ENCODE measurements around the gene TTC38.
"Not testable (repeated sequence)": the region's sequence is repeated elsewhere in the genome, so short reads cannot be mapped to it uniquely, and the experiment has no call there.

The TTC38 gene

DNA sequence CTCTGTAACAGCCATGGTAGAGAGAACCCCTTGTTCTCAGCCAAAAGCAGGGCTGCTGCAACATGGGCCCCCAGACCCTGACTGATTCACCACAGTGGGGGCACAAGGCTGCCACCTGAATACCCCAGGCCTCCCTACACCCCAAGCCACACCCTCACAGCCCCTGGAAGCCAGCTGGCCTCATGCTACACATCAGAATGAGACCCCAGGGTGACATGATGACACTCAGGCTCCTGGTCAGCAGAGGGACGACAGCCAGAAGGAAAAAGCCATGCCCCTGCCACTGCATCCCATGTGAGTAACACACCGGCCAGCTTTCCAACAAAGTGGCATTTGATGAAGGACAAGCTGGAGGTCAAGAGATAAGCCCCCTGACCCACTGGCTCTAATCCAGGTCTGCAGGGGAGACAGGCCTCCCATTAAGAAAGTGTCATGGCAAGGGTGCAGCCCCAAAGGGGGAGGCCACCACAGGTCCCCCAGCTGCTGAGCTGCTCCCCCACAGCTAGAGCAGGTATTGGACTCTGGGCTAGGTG, 20.3 kb upstream of the TTC38 start:
- no peak for DNase-seq

DNA sequence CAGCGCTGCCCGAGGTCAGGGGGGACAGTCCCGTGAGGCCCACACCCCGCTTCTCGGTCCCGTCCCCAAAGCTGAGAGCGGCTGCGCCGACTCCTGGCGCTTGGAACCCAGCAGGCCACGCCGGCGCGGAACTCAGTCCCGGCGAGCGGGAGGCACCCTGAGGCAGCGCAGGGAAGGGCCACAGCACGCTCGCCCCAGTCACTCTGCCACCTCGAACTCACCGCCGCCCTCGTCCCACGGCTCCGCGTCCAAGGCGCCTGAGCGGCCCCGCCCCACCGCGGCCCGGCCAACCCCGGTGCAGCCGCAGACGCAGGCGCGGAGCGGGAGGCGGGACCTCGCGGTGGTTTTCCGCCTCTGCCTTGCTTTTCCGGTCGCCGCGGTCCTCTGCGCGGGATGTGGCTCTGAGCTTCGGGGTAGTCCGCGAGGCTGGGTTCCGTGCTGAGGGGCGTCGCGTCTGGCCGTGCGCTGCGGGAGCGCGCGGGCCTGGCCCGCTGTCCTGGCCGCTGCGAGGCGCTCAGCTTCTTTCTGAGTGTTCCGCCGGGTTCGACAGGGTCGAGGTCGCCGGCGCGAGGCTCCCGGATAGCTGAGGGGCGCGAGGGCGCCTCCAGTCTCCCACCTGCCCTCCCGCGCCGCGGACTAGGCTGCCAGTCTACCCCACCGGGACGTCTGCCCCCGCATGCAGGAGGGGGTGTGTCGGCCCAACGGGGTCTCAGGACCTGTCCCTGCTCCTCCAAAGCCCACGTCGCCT, 17.6 kb upstream of the TTC38 start, which contains the start of gene CDPF1:
Gene CDPF1 (minus strand): TSS at position 259 of the 748 bp plus-strand sequence. CDS start 2,009 bp downstream, outside the sequence.
- no peak for DNase-seq

DNA sequence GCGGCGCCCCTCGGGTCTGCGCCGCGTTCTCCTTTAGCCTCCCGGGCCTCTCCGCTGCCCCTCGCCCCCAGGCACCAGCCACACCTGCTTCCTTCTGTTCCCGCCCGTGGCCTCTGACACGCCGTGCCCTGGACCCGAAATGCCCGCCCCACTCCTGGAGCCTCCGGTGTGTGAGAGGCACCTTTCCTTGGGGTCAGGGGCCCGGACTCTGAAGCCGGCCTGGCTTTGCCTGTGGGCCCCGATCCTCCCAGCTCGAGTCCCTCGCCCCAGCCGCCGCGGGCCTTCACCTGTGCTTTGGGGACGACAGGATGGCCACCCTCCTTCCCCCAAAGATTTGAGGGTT, 17.1 kb upstream of the TTC38 start:
- no peak for DNase-seq

DNA sequence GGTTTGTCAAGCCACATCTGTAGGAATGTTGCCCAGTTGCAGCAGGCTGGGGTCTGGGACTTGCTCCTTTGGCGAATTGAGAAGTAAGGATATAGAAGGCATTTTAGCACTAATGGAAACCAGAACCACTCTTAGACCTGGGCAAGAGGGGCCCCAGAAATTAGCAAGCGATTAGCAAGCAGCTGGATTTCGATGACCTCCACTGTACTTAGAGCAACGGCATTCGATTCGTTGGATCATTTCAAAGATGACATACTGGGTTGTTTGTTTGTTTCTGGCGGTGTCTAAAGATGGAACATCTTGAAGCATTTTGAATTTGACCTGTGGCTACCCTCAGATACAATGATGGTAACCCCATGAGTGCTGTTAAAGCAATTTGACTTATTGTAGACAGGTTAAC, 16.5 kb upstream of the TTC38 start:
- DNase-seq, result no peak

DNA sequence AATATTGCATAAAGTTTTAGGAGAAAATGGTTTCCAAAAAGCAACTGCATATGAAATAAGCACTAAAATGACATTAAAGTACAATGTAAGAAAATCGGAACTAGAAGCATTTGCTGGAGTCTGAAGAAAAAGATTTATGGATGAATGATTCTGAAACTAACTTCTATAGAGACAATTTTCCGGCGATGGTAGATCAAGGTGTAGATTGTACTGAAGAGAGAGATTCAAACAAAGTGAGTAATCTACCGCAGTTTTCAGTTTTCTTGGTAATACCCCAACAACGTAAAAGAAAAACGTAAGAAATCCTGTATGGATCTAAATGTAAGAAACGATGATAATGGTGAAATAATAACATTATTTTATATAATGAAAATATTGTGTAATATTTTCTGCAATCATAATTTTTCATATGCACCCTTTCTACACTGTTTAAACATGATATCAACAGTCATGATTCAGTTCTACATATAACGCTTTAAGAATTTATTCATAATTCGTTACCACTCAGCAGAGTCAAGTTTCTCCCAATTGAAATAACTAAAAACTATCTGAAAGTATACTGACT, 15.9 kb upstream of the TTC38 start:
- DNase-seq, result no peak

DNA sequence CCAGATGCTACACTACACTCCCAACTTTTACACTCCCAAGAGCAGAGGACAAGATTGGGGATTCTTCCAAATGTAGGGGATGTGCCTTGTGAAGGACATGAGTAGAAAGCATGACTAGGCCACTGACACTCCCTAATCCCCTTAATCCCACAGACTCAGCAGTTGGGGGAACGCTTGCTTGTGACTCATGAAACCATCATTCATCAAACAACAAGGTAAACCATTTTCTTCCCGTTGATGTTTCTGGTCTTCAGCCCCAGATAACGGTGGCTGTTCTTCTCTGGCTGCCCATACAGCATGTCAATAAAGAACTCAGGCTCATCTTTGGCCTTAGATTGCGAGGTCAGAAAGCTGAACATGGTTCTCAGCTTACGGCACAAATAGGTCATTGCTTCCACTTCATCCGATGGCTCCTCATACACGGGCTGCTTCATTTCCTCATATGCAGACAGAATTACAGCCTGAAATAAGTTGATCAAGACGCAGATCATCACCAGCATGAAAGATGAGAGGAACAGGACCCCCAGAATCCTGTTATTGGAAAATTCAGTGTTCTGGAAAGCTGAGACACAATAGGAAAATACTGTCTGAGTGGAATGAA, 11.3 kb upstream of the TTC38 start:
- no peak for DNase-seq

DNA sequence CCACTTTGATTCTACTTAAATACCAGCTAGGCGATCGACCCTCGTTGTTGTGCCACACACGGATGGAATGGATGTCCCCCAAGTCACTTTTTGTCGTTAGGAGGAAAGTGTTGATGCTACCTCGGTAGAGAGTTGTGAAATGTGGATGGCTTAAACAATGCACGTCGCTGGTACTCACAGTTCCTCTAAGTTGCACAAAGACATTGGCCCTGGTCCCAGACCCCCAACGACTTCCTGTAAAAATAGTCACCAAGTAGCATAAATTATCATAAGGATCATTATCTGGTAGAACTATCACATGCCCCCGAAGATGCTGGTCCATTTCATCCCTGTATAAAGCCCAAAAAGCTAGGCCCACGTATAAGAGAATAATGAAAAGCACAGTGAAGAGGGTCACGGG, 8.4 kb upstream of the TTC38 start:
- DNase-seq, result no peak

DNA sequence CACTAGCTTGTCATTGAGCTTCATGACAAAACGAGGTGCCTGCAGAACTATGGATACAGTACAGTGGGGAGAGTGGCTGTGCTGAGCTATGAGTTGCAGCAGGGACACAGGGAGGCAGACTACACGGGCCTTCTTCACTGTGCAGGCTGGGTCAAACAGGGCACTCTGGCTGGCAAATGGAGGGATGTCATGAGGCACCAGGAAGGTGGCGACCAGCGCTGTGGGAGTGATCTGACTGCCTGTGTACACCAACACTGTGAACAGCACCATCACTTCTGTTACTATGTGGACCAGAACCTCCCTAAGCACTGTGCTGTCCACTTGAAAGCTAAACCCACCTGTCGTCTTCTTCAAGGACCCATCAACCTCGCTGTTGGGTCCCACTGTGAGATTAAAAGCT, 7.8 kb upstream of the TTC38 start:
- DNase-seq, result no peak

DNA sequence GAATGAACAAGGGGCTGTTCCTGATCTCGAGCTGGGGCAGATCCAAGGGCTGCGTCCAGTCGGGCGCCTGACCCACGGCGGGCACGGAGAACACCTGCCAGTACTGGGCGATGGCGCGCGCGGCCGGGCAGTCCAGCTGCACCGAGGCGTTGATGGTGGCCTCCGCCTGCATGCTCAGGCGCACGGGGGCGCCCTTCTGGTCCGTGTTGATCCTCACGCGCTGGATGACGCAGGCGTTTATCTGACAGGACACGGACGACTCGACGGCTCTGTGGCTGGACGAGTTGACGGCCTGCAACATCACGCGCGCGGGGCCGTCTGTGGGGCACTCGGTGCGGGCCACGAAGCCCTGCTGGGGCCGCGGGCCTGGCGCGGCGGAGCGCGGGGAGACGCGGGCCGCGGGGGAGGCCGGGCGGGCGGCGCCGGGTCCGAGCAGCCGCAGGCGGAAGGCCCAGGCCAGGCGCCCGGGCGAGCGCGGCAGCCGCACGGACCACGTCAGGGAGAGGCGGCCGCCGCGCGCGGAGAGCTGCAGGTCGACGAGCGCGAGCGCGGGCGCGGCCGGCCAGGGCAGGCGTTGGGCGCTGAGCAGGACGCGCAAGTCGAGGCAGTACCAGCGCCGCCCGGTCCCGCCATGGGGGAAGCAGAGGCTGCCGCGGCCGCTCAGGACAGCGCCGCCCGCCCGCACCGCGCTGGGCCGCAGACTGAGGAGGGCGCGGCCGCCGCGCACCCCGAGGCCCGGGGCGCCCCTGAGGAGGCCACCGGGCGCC, 5.2 kb upstream of the TTC38 start:
- no peak for DNase-seq

DNA sequence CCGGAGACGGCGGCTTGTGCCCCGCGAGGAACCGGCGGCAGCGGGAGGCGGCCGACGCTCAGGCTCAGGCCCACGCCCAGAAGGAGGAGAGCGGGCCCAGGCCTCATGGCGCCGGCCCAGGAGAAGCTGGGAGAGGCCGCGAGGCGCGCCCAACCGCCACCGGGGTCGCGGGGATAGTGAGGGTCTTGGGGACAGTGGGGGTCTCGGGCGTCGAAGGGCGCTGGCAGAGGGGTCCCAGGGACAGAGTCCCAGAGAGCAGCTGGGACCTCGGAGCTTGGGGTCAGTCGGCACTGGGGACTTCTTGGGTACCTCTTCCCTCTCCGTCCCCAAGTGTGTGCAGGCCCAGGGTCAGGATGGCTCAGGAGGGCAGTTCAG, 4.6 kb upstream of the TTC38 start, which contains the start of gene PKDREJ:
Gene PKDREJ (minus strand): TSS at position 128 of the 375 bp plus-strand sequence. CDS start 21 bp downstream, at position 107.
- DNase-seq, result no peak

DNA sequence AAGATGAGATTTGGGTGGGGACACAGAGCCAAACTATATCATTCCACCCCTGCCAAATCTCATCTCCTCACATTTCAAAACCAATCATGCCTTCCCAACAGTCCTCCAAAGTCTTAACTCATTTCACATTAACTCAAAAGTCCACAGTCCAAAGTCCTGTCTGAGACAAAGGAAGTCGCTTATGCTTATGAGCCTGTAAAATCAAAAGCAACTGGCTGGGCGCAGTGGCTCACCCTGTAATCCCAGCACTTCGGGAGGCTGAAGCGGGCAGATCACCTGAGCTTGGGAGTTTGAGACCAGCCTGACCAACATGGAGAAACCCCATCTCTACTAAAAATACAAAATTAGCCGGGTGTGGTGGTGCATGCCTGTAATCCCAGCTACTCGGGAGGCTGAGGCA, 3.3 kb upstream of the TTC38 start:
- DNase-seq, result not testable (repeated sequence)

DNA sequence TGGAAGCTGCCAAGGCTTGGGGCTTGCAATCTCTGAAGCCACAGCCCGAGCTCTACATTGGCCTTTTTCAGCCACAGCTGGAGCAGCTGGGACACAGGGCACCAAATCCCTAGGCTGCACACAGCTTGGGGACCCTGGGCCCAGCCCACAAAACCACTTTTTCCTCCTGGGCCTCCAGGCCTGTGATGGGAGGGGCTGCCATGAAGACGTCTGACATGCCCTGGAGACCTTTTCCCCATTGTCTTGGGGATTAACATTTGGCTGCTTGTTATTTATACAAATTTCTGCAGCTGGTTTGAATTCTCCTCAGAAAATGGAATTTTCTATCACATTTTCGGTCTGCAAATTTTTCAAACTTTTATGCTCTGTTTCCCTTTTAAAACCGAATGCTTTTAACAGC, 2.2 kb upstream of the TTC38 start:
- DNase-seq, result not testable (repeated sequence)

DNA sequence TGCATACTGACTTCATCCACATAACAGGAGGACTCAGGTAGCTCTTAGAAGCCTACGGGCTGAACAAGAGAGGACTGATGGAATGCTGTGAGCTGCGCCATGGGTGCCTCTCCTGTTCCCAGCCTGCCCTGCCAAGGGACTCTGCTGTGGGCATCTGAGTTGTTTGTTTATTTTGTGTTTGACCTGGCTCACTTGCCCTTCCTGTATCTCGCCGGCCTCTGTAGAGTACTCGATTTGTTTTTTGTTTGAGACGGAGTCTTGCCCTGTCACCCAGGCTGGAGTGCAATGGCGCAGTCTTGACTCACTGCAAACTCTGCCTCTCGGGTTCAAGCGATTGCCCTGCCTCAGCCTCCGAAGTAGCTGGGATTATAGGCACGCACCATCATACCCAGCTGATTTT, 1.8 kb downstream of the TTC38 start:
- DNase-seq, result no peak

DNA sequence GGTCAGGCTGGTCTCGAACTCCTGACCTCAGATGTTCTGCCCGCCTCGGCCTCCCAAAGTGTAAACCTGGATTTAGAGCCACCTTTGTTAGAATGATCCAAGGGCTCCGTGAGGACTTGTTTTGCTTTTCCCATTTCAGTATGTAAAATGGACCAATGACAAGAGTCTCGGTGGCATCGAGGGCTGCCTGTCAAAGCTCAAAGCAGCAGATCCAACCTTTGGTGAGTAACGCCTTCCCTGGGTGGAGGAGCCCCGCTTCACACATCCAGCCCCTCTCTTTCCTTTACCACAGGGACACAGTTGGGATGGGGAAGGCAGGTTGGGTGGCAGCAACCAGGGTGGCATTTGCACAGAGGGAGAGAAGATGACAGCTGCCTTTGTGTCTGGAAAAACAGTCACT, 4.4 kb downstream of the TTC38 start:
- no peak for DNase-seq

DNA sequence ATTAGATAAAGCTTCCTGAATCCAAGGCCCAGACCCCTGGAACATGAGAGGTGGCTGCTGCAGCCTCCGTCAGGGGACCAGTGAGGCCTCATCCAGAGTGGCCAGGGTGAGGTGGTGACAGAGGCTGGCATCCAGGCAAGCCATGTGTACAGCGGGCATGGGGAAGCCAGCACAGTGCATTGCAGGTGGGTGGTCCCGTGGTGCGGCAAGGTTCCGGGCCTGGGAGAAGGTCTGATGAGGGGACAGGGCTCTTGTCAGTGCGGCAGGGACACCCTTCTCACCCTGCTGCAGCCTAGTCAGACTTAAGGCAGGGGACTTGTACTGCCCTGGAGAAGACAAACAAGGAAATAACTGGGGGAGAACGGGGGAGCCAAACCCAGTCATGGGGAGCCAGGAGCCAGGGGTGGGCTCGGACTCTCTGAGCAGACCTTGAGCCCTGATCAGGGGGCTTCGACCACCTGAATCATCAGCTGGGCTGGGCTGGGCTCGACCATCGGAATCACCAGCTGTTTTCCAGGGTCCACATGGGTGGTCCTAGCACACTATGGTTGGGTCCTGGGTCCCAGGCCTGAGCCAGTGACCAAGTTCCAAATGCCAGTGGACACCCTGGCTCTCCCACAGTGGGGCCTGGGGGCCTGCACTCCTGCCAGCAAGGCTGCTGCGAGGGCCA, 5.1 kb downstream of the TTC38 start:
- DNase-seq, result no peak

DNA sequence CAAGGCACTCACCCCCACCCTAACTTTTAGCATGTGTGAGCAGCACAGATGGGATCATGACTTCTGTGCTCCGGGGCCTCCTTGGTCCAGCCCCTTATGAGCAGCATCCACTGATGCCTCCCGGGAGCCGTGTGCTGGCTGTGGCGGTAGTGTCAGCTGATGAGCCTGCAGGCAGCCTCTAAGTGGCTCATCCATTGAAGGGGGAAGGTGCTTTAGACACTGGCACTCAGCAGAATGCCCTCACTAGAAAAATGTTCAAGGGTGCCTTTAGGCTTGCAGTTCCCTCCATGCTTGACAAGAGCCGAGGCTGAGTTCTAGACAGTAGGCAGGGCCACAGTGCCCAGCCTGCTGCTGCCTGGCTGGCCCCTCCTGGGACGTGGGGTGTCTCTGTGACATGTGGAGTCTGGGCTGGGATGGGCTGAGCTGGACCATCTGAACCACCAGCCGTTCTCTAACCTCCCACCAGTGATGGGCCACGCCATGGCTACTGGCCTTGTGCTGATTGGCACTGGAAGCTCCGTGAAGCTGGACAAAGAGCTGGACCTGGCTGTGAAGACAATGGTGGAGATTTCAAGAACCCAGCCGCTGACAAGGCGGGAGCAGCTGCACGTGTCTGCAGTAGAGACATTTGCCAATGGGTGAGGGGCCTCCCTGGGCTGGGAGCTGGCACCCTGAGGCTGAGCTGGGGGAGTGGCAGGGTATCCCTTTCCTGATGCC, 5.8 kb downstream of the TTC38 start:
- DNase-seq, result no peak

DNA sequence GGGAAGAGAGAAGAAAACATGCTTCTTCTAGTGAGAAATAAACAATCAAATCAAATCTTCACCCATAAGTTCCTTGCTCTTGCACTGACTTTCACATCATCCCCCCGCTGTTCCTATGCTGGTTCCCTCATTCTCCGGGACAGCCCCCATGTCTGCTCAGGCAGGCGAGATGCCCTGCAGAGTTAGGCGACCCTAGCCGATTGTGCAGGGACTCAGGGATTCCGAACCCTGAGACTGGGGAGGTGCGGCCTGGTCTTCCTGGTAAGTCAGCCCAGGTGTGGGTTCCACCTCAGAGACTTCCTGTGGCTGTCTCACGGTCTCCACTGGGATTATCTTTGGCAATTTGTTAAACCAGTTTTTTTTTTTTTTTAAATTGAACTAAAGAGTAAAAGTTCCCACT, 6.6 kb downstream of the TTC38 start:
- DNase-seq, result no peak

DNA sequence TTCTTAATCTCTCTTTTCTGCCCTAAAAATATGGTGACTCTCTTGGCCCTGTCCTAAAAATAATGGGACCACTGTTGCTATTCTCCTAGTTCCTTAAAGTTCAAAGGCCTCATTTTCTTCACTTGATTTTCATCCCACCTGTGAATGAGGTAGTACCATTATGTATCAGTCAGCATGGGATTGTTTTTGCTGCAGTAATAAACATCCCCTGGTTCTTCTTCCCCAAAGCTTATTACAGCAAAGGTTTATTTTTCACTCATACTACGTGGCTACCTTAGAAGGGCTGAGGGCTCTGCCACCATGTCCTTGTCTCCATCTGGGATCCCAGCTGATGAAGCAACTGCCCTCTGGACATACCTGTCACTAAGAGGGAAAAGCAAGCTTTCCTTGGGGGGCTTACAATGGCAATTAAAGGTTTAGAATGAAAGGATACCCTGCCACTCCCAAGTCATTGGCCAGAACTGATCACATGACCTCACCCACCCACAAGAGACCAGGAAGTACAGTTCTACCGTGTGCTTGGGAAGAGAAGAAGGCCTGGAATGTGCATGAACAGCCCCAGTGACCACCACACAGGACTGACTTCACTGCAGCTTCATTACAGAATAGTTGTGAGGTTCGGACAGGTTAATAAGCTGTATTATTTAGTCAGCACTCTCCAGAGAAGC, 7.8 kb downstream of the TTC38 start:
- no peak for DNase-seq

DNA sequence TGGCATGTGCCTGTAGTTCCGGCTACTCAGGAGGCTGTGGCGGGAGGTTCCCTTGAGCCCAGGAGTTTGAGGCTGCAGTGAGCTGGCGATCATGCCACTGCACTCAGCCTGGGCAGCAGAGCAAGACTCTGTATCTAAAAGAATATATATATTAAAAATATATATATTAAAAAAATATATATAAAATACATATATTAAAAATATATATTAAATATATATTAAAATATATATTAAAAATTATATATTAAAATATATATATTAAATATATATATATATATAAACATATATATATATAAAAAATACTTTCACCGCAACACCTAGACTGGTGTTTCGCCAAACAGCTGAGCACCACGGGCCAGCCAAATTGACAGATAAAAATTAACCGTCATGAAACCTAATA, 8.8 kb downstream of the TTC38 start:
- no peak for DNase-seq

DNA sequence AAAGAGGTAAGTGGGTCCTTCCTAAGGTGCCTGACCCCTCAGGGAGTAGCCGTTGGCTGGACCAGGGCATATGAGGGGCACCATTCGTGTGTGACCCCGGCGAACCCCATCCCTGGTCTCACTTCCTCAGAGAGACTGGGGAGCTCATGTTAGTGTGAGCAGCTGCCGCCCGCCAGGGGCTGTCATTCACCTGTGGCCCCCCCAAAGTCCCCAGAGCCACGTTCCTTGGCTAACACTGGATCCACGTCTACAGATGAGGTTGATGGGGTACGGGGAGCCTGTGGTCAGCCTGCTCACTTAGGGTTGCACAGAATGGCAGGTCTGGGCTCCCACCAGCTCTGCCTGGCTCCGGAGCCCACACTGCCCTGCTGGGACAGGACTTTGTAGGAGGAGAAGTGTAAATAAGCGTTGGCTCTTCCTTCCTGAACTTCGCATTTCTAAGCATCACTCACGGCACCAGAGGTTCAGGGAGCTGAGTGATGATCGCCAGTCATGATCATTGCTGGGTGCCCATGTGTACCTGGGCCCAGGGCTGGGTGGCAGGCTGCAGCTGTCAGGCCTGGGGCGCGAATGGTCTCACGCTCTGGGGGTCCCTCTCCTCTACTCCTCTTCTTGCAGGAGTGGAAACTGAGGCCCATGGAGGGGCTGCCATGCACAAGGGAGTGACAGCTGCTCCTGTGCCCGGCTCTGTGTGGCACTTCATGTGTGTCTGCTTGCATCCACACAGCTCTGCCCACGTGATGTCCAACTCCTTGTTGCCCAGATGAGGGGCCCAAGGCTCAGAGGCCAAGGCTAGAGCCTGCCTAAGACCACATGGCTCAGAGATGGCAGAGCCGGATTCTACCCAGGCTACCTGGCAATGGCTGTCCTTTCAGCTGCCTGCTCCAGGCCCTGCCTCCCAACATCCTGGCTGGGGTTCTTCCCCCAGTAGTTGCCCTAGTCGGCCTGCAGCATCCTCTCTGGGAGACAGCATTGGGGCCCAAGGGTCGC, 11.1 kb downstream of the TTC38 start:
- no peak for DNase-seq
